GM21367 (cell line): ENCODE measurements around the gene SLC41A3.
"Not testable (repeated sequence)": the region's sequence is repeated elsewhere in the genome, so short reads cannot be mapped to it uniquely, and the experiment has no call there.

ENCODE experiments used
- ATAC-seq: cut with Tn5 transposase; IDR thresholded peaks from one replicate; pipeline ENCODE4 v1.9.1; 2021; ENCODE audit not compliant: unreplicated experiment

SLC41A3 gene

GRCh38 chr3:126084768-126085180, 850 bp upstream of the SLC41A3 start:
- no peak for ATAC-seq

- ATAC-seq = peak; percentile 28
These were observed 412 bp downstream of the SLC41A3 start for GRCh38 chr3:126083511-126083912.

GRCh38 chr3:126083138-126083445, 832 bp downstream of the SLC41A3 start:
- ATAC-seq = no peak

GRCh38 chr3:126082362-126083137, 1.4 kb downstream of the SLC41A3 start:
- ATAC-seq = no peak

DNA sequence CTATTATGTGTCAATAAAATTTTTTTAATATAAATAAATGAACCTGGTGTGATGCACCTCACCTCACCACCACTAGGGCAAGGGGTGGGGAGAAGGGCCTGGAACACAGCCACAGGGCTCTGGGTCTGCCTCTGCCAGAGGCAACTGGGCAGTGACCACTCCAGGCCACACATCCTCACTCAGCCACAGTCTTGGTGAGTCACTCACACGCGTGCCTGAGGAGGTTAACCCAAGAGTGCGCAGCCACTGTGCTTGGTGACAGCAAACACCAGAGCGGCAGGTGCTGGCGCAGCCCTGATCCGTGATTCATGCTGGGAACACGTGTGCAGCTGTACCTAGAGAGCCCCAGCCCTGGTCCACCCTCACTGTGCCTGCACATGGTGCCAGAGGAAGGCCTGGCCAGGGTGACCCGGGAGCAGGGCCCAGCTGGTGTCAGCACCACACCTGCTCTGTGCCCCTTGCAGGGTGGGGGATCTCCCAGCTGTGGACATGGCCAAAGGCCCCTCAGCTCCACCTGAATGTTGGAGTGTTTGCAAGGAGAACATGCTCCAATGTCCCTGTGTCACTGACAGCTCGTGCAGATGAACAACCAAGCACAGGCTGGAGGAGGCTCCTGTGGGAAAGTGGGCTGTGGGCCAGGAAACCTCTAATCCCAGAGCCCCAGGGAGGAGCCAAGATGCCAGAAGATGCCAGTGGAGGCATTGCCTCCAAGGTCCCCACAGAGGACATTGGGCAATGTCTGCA, 2.1 kb downstream of the SLC41A3 start:
- ATAC-seq = no peak

DNA sequence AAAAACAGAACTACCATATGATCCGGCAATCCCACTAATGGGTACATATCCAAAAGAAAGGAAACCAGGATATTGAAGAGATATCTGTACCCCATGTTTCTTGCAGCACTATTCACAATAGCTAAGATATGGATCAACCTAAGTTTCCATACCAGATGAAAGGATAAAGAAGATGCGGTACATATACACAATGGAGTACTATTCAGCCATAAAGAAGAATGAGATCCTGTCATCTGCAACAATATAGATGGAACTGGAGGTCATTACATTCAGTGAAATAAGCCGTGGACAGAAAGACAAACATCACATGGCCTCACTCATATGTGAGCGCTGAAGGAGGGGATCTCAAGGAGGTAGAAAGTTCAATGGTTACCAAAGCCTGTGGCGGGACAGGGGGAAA, 3.0 kb downstream of the SLC41A3 start:
- ATAC-seq = no peak

- no peak for ATAC-seq
These were observed 5.1 kb downstream of the SLC41A3 start for GRCh38 chr3:126078866-126079265.

DNA sequence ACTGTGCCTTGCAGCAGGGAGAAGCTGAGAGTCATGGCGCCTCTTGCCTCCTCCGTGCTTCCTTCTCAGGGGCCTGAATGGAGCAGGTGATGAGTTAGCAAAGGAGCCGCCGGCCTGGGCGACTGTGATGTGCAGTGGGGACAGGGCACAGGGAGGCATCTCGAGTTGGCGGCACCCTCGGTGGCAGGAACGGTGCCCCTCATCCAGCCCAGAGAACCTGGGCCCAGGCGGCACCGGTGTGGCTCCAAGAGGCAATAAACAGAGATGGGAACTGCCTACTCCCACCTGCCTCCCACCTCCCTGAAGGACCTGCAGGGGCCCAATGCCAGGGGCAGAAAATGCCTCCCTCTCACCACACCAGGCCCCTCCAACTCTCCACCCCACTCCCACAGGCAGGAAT, 6.2 kb downstream of the SLC41A3 start:
- no peak for ATAC-seq

DNA sequence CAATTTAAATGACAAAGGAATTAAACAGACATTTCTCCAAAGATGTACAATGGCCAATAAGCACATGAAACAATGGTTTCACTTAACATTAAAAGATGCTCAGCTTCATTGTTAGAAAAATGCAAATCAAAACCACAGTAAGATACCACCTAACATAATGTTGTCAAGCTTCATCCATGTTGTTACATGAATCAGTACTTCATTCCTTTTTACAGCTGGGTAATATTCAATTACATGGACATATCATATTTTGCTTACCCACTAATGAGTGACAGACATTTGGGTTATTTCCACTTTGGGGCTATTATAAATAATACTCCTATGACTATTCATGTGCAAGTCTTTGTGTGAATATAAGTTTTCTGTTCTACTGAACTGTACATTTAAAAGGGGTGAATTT, 7.8 kb downstream of the SLC41A3 start:
- ATAC-seq = no peak

DNA sequence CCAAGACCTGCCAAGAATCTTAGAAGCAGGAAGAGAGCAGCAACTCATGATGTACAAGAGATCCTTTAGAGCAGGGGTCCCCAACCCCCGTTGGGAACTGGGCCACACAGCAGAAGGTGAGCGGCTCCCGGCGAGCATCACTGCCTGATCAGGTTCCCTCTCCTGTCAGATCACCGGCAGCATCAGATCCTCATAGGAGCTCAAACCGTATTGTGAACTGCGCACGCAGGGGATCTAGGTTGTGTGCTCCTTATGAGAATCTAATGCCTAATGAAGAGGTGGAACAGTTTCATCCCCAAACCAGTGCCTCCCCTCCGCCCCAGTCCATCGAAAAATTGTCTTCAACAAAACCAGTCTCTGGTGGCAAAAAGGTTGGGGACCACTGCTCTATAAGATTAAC, 13.8 kb downstream of the SLC41A3 start:
- no peak for ATAC-seq

GRCh38 chr3:126067959-126068358, 16.0 kb downstream of the SLC41A3 start:
- no peak for ATAC-seq

DNA sequence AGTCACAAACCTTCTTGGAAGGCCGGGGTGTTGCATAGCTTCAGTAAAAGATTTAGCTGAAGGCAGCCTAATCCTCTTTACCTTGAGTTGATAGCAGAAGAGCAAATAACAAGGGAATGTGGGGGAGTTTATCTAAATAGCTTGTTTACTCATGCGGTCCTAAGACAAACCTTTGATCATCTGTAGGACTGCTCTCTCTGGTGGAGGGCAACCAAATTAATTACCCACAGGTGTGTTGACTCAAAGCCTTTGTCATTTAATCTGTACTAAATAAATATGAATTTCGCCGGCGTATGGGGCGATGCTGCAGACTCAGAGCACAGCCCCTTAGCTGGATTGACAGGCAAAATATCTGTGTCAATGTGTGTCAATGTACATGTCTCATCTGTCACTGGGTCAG, 17.2 kb downstream of the SLC41A3 start:
- ATAC-seq = not testable (repeated sequence)

DNA sequence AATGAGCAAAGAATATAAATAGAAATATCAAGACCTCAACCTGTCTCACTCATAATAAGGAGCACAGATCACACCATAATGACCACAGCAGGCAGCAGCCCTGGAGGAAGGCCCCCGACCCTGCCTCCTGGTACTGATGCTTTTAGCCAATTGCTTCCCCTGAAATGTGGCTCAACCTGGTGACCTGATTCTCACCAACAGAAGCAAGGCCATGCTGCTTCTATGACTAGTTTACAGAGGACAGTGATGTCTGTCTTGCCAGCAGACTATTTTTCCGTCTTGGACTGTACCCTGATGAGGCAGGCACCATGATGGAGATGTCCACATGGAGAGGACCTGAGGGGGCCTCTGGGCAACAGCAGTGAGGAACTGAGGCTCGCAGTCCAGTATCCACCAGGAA, 18.0 kb downstream of the SLC41A3 start:
- ATAC-seq = no peak

DNA sequence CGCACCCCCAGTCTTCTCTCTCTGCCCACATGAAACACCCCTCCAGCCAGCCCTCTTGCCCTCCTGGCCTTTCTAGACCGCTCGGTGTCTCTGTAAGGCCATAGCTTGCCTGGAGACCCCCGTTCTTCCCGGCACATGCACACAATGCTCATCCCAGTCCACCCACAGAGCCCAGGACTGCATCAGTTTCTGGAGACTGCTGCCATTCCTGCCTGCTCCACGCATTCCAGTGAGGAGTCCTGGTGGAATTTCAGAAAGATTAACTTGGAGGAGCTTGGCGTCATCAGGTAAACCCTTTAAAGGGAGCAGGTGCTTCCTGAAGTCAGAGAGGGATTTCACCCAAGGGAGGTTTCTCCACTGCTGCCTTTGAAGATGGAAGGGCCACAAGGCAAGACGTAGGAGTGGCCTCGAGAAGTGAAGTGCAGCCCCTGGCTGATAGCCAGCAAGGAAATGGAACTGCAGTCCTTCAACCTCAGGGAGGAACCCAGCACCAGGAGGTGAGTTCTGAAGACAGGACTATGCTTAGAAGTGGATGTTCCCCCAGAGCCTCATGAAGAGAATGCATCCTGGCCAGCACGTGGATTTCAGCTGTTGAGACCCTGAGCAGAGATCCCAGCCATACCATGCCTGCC, 19.2 kb downstream of the SLC41A3 start:
- ATAC-seq = no peak

DNA sequence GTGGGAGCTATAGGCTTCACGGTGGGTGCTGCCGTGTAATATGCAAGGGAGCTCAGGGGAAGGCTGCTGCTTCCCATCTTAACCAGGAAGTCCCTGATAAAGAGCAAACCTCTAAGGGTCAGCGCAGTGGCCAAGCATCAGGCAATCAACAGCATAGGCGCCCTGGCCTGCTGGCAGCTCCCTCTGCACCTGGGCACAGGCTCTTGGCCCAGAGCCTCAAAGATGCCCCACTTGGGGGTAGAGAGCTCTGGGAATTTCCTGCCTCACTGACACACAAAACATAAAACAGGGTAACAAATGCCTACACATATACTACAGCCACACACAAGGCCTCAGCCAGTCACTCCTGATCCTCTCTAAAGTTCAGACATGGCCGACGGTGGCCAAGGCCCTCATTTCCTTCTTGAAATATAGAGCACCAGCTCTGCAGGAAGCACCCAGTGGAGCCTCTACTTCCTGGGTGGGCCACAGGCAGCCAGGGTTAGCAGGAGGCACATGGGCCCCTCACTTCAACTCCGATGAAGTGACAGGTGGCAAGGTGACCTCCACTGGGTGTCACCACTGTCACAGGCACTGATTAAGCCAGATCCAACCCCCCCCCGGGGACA, 20.5 kb downstream of the SLC41A3 start:
- ATAC-seq = no peak

GRCh38 chr3:126061301-126062032, 22.5 kb downstream of the SLC41A3 start:
- ATAC-seq = no peak

DNA sequence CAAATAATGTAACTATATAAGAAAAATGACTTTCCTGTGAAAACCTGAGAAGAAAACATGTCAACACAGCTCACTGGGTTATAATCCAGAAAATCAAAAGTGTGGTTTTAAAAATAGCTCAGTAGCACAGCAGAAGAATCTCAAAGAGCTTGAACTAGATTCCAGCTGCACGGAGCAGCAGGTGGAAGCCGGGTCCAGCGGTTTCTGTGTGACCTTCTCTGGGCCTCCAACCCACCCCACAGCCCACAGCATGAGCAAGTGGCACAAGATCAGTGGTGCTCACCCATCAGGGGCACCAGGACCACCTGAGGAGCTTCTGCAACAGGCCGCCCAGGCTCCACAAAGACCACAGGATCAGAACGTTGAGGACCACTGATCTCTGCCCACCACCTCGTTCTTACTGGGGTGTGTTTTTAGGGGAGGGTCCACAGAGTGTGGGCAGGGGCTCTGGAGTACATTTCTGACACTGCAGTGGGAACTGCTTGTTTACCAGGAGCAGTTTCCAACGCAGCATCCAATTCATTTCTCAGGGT, 23.2 kb downstream of the SLC41A3 start:
- ATAC-seq = no peak

- ATAC-seq = no peak
These were observed 25.3 kb downstream of the SLC41A3 start for GRCh38 chr3:126058666-126059065.

GRCh38 chr3:126057936-126058335, 26.0 kb downstream of the SLC41A3 start:
- ATAC-seq = no peak

DNA sequence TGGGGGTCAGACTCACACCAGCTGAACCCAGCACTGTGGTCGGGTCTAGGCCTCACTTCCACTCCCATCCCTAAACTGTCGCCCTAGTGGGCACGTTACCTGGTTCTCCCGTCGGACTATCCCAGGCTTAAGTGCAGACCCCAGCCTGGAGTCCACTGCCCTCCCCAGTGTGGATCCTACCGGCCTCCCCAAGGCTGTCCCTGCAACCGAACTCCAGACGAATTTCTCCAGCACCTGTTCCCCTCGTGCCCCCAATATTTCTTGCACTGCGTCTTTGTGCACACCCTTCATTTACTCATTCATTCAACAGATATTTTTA, 26.5 kb downstream of the SLC41A3 start:
- ATAC-seq = no peak
